Adrenal gland (tissue), 5 donors: ENCODE results near the gene SLC27A3.
A peak's percentile ranks its signal among the peaks of the same experiment; 100 is the strongest.

ENCODE experiments used
- POLR2A ChIP-seq, 2 donors: fragments of 450-650 bp; IDR thresholded peaks; one replicate each; pipeline ENCODE4 v1.6.1; 2017; ENCODE audit warnings: antibody characterized with exemption in 2 of 2, mild to moderate bottlenecking in 2 of 2, moderate library complexity in 1 of 2
- TF ChIP-seq, protein P1 (sequence below), 6 experiments: fragments of 450-650 bp in 4 of 6; fragments of 200-600 bp in 2 of 6; sonication (generic) in 1 of 6; IDR thresholded peaks; 1 replicate in 5 of 6; 2 replicates in 1 of 6; pipeline versions ENCODE4 v1.5.1 to v1.8.0; 2016 to 2021; ENCODE audit warnings: antibody characterized with exemption in 6 of 6, mild to moderate bottlenecking in 2 of 6, moderate library complexity in 1 of 6
- donor health status: DM: no; HTN: no; CAD: no.

DNA sequence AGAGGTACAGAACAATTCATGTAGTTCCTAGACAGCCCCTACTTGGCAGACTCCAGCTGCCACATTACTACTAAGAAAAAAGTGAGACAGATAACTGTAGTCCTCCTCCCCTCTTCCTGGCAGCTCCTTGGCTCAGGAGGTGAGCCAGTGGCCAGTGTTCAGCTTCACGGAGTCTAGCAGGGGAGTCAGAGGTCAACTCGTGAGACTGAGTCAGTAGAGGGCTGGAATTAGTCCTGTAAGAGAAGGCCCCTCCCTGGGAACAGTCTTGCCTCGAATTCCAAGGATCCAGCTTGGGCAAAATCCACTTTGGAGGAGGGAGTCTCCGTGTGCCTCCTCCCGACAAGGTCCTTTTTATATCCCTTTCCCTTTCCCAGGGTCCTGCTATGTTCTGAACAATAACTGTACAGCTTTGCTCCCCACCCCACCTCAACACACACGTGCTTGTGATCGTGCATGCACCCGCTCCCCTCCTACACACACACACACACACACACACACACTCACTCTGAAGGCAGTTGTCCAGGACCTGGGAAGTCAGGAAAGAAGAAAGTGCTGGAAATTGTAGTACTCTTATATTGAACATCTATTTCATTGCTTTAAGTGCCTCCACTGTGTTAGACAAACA is 22.5 kb upstream of the SLC27A3 start:
- TF ChIP-seq, protein P1, sequence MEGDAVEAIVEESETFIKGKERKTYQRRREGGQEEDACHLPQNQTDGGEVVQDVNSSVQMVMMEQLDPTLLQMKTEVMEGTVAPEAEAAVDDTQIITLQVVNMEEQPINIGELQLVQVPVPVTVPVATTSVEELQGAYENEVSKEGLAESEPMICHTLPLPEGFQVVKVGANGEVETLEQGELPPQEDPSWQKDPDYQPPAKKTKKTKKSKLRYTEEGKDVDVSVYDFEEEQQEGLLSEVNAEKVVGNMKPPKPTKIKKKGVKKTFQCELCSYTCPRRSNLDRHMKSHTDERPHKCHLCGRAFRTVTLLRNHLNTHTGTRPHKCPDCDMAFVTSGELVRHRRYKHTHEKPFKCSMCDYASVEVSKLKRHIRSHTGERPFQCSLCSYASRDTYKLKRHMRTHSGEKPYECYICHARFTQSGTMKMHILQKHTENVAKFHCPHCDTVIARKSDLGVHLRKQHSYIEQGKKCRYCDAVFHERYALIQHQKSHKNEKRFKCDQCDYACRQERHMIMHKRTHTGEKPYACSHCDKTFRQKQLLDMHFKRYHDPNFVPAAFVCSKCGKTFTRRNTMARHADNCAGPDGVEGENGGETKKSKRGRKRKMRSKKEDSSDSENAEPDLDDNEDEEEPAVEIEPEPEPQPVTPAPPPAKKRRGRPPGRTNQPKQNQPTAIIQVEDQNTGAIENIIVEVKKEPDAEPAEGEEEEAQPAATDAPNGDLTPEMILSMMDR (IDR thresholded peaks at IDR 0.05) = no peak
- peak in 1 of 2 donors; percentile 37 for TF ChIP-seq POLR2A (IDR thresholded peaks at IDR 0.05)
